B cell (primary cell): ENCODE measurements around the gene CA7. TPM values are rescaled to one million over a fixed set of nuclear protein-coding genes. Genes with fewer than 3 reads are reported as not detected.

Experiments used
- ATAC-seq: fragments of 200-7000 bp; cut with Tn5 transposase; one replicate; pipeline ENCODE4 v1.10.0; 2021; ENCODE audit warnings: low read depth, mild to moderate bottlenecking, moderate number of reproducible peaks, moderate library complexity
- CTCF ChIA-PET: fragments of 350-600 bp; sonication (Branson Sonifier 250); formaldehyde crosslinking; loops from one replicate; lab custom pipeline; 2021; ENCODE audit warnings: antibody characterized with exemption, inconsistent platforms; lab: Charles Lee
- POLR2A ChIA-PET: fragments of 350-600 bp; sonication (Branson Sonifier 250); formaldehyde crosslinking; loops from one replicate; lab custom pipeline; 2021; ENCODE audit warnings: antibody characterized with exemption; lab: Charles Lee
- DNase-seq: peaks from one replicate; pipeline ENCODE4 v3.0.0; 2013
- H2AFZ ChIP-seq: 2 replicates; pipeline ENCODE4 v1.6.1; 2012; ENCODE audit warnings: mild to moderate bottlenecking, low read depth, low read length; ENCODE audit not compliant: insufficient read depth, poor library complexity, severe bottlenecking
- H3K27ac ChIP-seq, 2 donors: 1 replicate in 1 of 2; 2 replicates in 1 of 2; pipeline ENCODE4 v1.5.1; 2012 to 2013; ENCODE audit warnings: low read length in 2 of 2, mild to moderate bottlenecking in 2 of 2, moderate library complexity in 1 of 2
- H3K27me3 ChIP-seq, 4 experiments: fragments of 200-600 bp in 1 of 4; sonication (generic) in 1 of 4; replicated peaks in 1 of 4; 1 replicate in 2 of 4; 2 replicates in 2 of 4; pipeline versions ENCODE4 v1.6.1 to v1.7.0; 2013 to 2016; ENCODE audit warnings: low read length in 3 of 4, mild to moderate bottlenecking in 2 of 4, mixed read lengths in 1 of 4, moderate library complexity in 1 of 4; ENCODE audit not compliant: insufficient read depth in 4 of 4, control insufficient read depth in 3 of 4; ENCODE audit errors: control extremely low read depth in 1 of 4
- H3K36me3 ChIP-seq, 2 experiments: replicated peaks in 1 of 2; 1 replicate in 1 of 2; 2 replicates in 1 of 2; pipeline versions ENCODE4 v1.6.1 to v1.7.1; 2013; ENCODE audit warnings: low read length in 1 of 2; ENCODE audit not compliant: insufficient read depth in 2 of 2, control insufficient read depth in 1 of 2; ENCODE audit errors: control extremely low read depth in 1 of 2, extremely low read depth in 1 of 2
- H3K4me1 ChIP-seq, 2 donors: fragments of 200-600 bp in 1 of 2; sonication (generic) in 1 of 2; 1 replicate in 1 of 2; 2 replicates in 1 of 2; pipeline versions ENCODE4 v1.5.1 to v1.6.1; 2013 to 2017; ENCODE audit warnings: low read length in 2 of 2; ENCODE audit not compliant: control insufficient read depth in 2 of 2, insufficient read depth in 2 of 2
- H3K4me2 ChIP-seq: replicated peaks from 2 replicates; pipeline ENCODE3; 2012; ENCODE audit warnings: mild to moderate bottlenecking, low read depth, low read length; ENCODE audit not compliant: poor library complexity, severe bottlenecking
- H3K4me3 ChIP-seq, 5 experiments: fragments of 200-600 bp in 1 of 5; sonication (generic) in 1 of 5; 1 replicate in 3 of 5; 2 replicates in 2 of 5; pipeline versions ENCODE4 v1.5.1 to v1.7.0; 2011 to 2016; ENCODE audit warnings: low read length in 4 of 5, mild to moderate bottlenecking in 4 of 5, low read depth in 2 of 5, control low read depth in 1 of 5, moderate library complexity in 1 of 5; ENCODE audit not compliant: insufficient read depth in 1 of 5; ENCODE audit errors: control extremely low read depth in 1 of 5, extremely low read depth in 1 of 5
- H3K79me2 ChIP-seq: fragments of 200-600 bp; sonication (generic); one replicate; pipeline ENCODE4 v1.6.0; 2016; ENCODE audit warnings: low read length; ENCODE audit not compliant: control insufficient read depth, insufficient read depth
- H3K9ac ChIP-seq: fragments of 200-600 bp; sonication (generic); 2 replicates; pipeline ENCODE4 v1.6.1; 2017; ENCODE audit warnings: mild to moderate bottlenecking, low read length, moderate library complexity
- H3K9me3 ChIP-seq, 3 donors: one replicate each; pipeline versions ENCODE4 v1.6.1 to v1.7.1; 2013; ENCODE audit warnings: low read length in 2 of 3; ENCODE audit not compliant: control insufficient read depth in 2 of 3, insufficient read depth in 1 of 3; ENCODE audit errors: control extremely low read depth in 1 of 3
- H4K20me1 ChIP-seq: 2 replicates; pipeline ENCODE4 v1.6.0; 2012; ENCODE audit warnings: mild to moderate bottlenecking, low read length; ENCODE audit not compliant: insufficient read depth, control insufficient read depth, poor library complexity, severe bottlenecking
- H3K27ac Mint-ChIP-seq: one replicate; pipeline ENCODE4 v1.8.0; 2021; ENCODE audit warnings: mixed read lengths
- H3K27me3 Mint-ChIP-seq: one replicate; pipeline ENCODE4 v1.8.0; 2021; ENCODE audit warnings: mixed read lengths
- H3K4me1 Mint-ChIP-seq: one replicate; pipeline ENCODE4 v1.8.0; 2021; ENCODE audit warnings: mixed read lengths
- H3K4me3 Mint-ChIP-seq: one replicate; pipeline ENCODE4 v1.8.0; 2021; ENCODE audit warnings: mixed read lengths
- H3K9me3 Mint-ChIP-seq: one replicate; pipeline ENCODE4 v1.8.0; 2022; ENCODE audit warnings: mixed read lengths; ENCODE audit not compliant: insufficient read depth
- CTCF ChIP-seq: fragments of 200-600 bp; IDR thresholded peaks from one replicate; pipeline ENCODE4 v1.8.0; 2022; ENCODE audit warnings: antibody characterized with exemption, mild to moderate bottlenecking
- EZH2 ChIP-seq: IDR thresholded peaks from 2 replicates; pipeline ENCODE4 v1.6.1; 2012; ENCODE audit warnings: borderline replicate concordance, low read depth, mild to moderate bottlenecking, moderate library complexity, low read length; ENCODE audit not compliant: insufficient read depth, poor library complexity, severe bottlenecking
- WGBS: methylation state at CpG from one replicate; pipeline ENCODE4 v1.1.5; 2013; ENCODE audit warnings: missing lambda C conversion rate; ENCODE audit not compliant: insufficient coverage; 5-methylcytosine and 5-hydroxymethylcytosine counted together
- intact Hi-C: fragments of 100-400 bp; cut with micrococcal nuclease; formaldehyde crosslinking; loops from one replicate; pipeline ENCODE4 v1.10.0; 2022
- polyA plus RNA-seq: library from polyadenylated mRNA; depleted of rRNA; stranded (reverse); fragments of >200 nt; gene quantifications from 2 replicates; pipeline ENCODE4 v1.2.3, GENCODE V29; 2012
- total RNA-seq, 2 donors: library from RNA; stranded (reverse); fragments of 120-200 nt in 1 of 2; gene quantifications; 1 replicate in 1 of 2; 2 replicates in 1 of 2; pipeline versions ENCODE4 v1.2.3 to v1.2.4, GENCODE V29; 2013 to 2022

The CA7 gene
- total and polyA plus RNA-seq, 2 donors (not counting 1 experiment from before 2014, with no cell fraction given), result not detected

- no peaks in the 10 kb centered on the region for H4K20me1 ChIP-seq
- no peak overlapping the region for H2AFZ ChIP-seq
- no peaks in the 10 kb centered on the region for H3K36me3 ChIP-seq
- no peak overlapping the region for H3K4me3 ChIP-seq
- WGBS, result no CpG with 5 or more reads among the region's 2 CpGs
- no peak overlapping the region for H3K9ac ChIP-seq
- H3K27ac ChIP-seq, result no peak overlapping the region
- no peak overlapping the region for H3K4me2 ChIP-seq
- no peaks in the 10 kb centered on the region for H3K9me3 Mint-ChIP-seq
- H3K9me3 ChIP-seq, result no peaks in the 10 kb centered on the region
- peaks cover 17 to 18% of the 10 kb centered on the region in 2 donors for H3K4me1 ChIP-seq
- CTCF ChIA-PET, result interaction anchor here (1.2 to 2.8 kb wide), 2 partner anchors 20 to 24 kb away, joined by 3 to 14 read pairs; no protein-coding TSS in a partner anchor
- H3K79me2 ChIP-seq, result no peaks in the 10 kb centered on the region
- H3K27me3 Mint-ChIP-seq, result peaks cover 39% of the 10 kb centered on the region
- H3K4me1 Mint-ChIP-seq, result peaks cover 18% of the 10 kb centered on the region
- no peak for TF ChIP-seq CTCF
- TF ChIP-seq EZH2, result no peak
- ATAC-seq (no peak), DNase-seq (no peak)
- H3K27me3 ChIP-seq, result peaks cover 0 to 34% (median 12%) of the 10 kb centered on the region in 4 experiments
- intact Hi-C loops, result no loop called here
- no peak overlapping the region for H3K27ac Mint-ChIP-seq
- no peak overlapping the region for H3K4me3 Mint-ChIP-seq
- POLR2A ChIA-PET, result no interaction called here
These were observed 4.0 kb downstream of the CA7 start for GRCh38 chr16:66848172-66848571.

- DNase-seq, result no peak
- Histone ChIP-seq H4K20me1 (no peaks in the 10 kb centered on the region), H2AFZ (no peak overlapping the region), H3K4me1 (peaks cover 15 to 17% of the 10 kb centered on the region in 2 donors), H3K4me2 (no peak overlapping the region), H3K27me3 (peaks cover 0 to 26% (median 9%) of the 10 kb centered on the region in 4 experiments), H3K9me3 (no peaks in the 10 kb centered on the region), H3K79me2 (no peaks in the 10 kb centered on the region), H3K27ac (no peak overlapping the region), H3K9ac (no peak overlapping the region), H3K36me3 (no peaks in the 10 kb centered on the region), H3K4me3 (no peak overlapping the region)
- Mint-ChIP-seq H3K9me3 (no peaks in the 10 kb centered on the region), H3K27me3 (peaks cover 31% of the 10 kb centered on the region), H3K4me1 (peaks cover 12% of the 10 kb centered on the region), H3K27ac (no peak overlapping the region), H3K4me3 (no peak overlapping the region)
- no peak for ATAC-seq
- ChIA-PET POLR2A (no interaction called here), CTCF (interaction anchor here (1.2 to 2.8 kb wide), 3 partner anchors 19 to 24 kb away, joined by 3 to 14 read pairs (median 5); partner anchors contain the start of gene NAE1)
- 96% methylated on average over 2 of the region's 2 CpGs for WGBS
- intact Hi-C loops, result no loop called here
- TF ChIP-seq EZH2 (no peak), CTCF (no peak)
These were observed 4.8 kb downstream of the CA7 start for GRCh38 chr16:66849021-66849420.
